Measurements from ENCODE around the gene MMEL1. TPM values are rescaled to one million over a fixed set of nuclear protein-coding genes. Genes with fewer than 3 reads are reported as not detected.

MMEL1 gene
- total RNA-seq, 6 experiments from 2014 or later = 1.2 to 2.0 TPM; not detected in 4

DNA sequence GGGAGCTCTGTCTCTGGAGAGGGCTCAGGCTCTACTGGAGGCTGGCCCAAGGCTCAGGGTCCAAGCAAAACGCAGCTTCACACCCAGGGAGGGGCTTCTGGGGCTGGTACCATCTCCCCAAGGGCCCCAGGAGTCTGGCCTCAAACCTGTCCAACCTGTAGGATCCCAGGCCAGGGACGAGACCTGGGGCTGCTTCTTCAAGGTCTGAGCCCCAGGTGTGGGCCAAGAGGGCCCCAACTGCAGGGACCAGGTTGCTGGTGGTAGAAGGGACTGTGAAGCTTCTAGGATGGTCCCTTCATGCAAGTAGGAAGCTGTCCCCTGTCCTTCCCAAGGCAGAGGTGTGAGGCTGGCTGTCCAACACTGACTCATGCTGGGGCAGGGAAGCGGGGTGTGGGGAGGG, 7.8 kb upstream of the MMEL1 start:
- no peak overlapping the region for H3K4me3 ChIP-seq
- intact Hi-C loops (cut with DNase I) = loop anchor here (10.0 kb wide), 2 partner anchors 76 to 86 kb away; partner anchors contain the start of gene TNFRSF14 (in 1 of the 2)
- no peak for ATAC-seq
- H3K27ac ChIP-seq = no peak overlapping the region
- 100% methylated on average over 1 of the region's 3 CpGs for WGBS (ENCODE audit: insufficient coverage, low coverage, low lambda C conversion rate, missing lambda C conversion rate)
- no peaks in the 10 kb centered on the region for H3K27me3 ChIP-seq
- no peak for TF ChIP-seq POLR2A (IDR thresholded peaks at IDR 0.05)
- TF ChIP-seq, protein P1, sequence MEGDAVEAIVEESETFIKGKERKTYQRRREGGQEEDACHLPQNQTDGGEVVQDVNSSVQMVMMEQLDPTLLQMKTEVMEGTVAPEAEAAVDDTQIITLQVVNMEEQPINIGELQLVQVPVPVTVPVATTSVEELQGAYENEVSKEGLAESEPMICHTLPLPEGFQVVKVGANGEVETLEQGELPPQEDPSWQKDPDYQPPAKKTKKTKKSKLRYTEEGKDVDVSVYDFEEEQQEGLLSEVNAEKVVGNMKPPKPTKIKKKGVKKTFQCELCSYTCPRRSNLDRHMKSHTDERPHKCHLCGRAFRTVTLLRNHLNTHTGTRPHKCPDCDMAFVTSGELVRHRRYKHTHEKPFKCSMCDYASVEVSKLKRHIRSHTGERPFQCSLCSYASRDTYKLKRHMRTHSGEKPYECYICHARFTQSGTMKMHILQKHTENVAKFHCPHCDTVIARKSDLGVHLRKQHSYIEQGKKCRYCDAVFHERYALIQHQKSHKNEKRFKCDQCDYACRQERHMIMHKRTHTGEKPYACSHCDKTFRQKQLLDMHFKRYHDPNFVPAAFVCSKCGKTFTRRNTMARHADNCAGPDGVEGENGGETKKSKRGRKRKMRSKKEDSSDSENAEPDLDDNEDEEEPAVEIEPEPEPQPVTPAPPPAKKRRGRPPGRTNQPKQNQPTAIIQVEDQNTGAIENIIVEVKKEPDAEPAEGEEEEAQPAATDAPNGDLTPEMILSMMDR (IDR thresholded peaks at IDR 0.05) = no peak
- DNase-seq = no peak
- H3K36me3 ChIP-seq = no peaks in the 10 kb centered on the region
- peaks cover 0 to 3% (median 0%) of the 10 kb centered on the region in 4 donors for H3K9me3 ChIP-seq
- H3K4me1 ChIP-seq = peaks cover 0 to 7% (median 0%) of the 10 kb centered on the region in 4 donors

- no peak for TF ChIP-seq POLR2A (IDR thresholded peaks at IDR 0.05)
- TF ChIP-seq, protein P1 (IDR thresholded peaks at IDR 0.05) = no peak
- H3K27ac ChIP-seq = no peak overlapping the region
- H3K36me3 ChIP-seq = no peaks in the 10 kb centered on the region
- H3K9me3 ChIP-seq = peaks cover 0 to 3% (median 0%) of the 10 kb centered on the region in 4 donors
- ATAC-seq (no peak), DNase-seq (no peak)
- peaks cover 0 to 7% (median 0%) of the 10 kb centered on the region in 4 donors for H3K4me1 ChIP-seq
- 59% methylated on average over 5 of the region's 26 CpGs for WGBS (ENCODE audit: insufficient coverage, low coverage, low lambda C conversion rate, missing lambda C conversion rate)
- H3K27me3 ChIP-seq = no peaks in the 10 kb centered on the region
- no peak overlapping the region for H3K4me3 ChIP-seq
- intact Hi-C loops (cut with DNase I) = loop anchor here (10.0 kb wide), 2 partner anchors 75 to 85 kb away; partner anchors contain the start of gene TNFRSF14 (in 1 of the 2)
Measured at GRCh38 chr1:2639607-2640521, 7.0 kb upstream of the MMEL1 start.

DNA sequence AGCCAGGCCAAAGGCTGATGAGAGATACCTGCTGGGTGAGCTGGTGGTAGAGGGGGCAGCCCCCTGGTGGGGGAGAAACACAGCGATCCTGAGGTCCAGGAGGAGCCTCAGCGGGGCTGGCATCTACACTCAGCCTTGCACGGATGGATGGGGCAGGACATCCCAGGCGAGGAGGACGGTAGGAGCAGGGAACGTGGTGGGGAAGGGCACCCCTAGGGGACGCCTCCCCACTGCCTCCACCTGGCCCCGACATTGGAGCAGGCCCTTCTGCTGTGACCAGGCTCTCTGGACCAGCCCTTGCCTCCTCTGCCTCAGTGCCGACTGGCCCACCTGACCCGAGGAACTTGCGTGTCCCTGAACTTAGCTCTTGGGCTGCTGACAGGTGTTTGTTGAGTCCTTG, 6.4 kb upstream of the MMEL1 start:
- Histone ChIP-seq H3K36me3 (no peaks in the 10 kb centered on the region), H3K4me3 (no peak overlapping the region), H3K27ac (no peak overlapping the region), H3K27me3 (no peaks in the 10 kb centered on the region), H3K9me3 (peaks cover 0 to 3% (median 0%) of the 10 kb centered on the region in 4 donors), H3K4me1 (peaks cover 0 to 7% (median 0%) of the 10 kb centered on the region in 4 donors)
- ATAC-seq (no peak), DNase-seq (no peak)
- intact Hi-C loops (cut with DNase I) = no loop called here
- no peak for TF ChIP-seq POLR2A (IDR thresholded peaks at IDR 0.05)
- TF ChIP-seq, protein P1 (IDR thresholded peaks at IDR 0.05) = no peak
- 60% methylated on average over 1 of the region's 11 CpGs for WGBS (ENCODE audit: insufficient coverage, low coverage, low lambda C conversion rate, missing lambda C conversion rate)

DNA sequence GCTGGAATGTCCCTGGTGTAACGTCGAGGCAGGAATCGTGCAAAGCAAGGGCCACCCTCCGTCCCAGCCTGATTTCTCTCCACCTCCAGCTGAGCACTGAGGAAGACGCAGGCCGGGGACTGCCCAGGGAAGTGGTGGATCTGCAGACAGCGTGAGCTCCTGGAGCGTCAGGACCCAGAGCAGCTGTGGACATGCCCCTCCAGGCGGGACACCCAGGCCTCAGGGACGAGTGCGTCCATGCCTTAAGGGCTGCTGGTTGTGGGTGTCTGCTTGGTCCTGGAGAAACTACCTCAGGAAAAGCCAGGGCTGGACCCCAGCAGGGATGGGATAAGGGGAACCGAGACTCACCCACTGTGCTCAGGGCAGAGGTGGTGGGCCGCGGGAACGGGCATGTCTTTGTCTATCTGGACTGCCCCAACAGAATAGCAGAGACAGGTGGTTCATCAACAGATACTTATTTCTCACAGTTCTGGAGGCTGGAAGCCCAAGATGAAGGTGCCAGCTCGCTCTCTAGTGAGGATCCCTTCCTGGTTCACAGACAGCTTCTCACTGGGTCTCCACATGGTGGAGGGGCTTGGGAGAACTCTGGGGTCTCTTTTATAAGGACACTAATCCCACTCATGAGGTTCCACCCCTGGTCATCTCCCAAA, 5.8 kb upstream of the MMEL1 start:
- no peaks in the 10 kb centered on the region for H3K36me3 ChIP-seq
- TF ChIP-seq, protein P1 (IDR thresholded peaks at IDR 0.05) = no peak
- TF ChIP-seq POLR2A (IDR thresholded peaks at IDR 0.05) = no peak
- 77% methylated on average over 5 of the region's 16 CpGs for WGBS (ENCODE audit: insufficient coverage, low coverage, low lambda C conversion rate, missing lambda C conversion rate)
- intact Hi-C loops (cut with DNase I) = no loop called here
- ATAC-seq = no peak
- no peak for DNase-seq
- H3K27ac ChIP-seq = no peak overlapping the region
- H3K9me3 ChIP-seq = peaks cover 0 to 3% (median 0%) of the 10 kb centered on the region in 4 donors
- H3K27me3 ChIP-seq = no peaks in the 10 kb centered on the region
- H3K4me3 ChIP-seq = no peak overlapping the region
- H3K4me1 ChIP-seq = peaks cover 0 to 7% (median 0%) of the 10 kb centered on the region in 4 donors

Data from right lobe of liver (tissue), 6 donors.